HCT116 (cell line): Measurements from ENCODE around the gene RBM47. TPM values are rescaled to one million over a fixed set of nuclear protein-coding genes. Genes with fewer than 3 reads are reported as not detected.

Source experiments
- ATAC-seq: fragments of 200-7000 bp; cut with Tn5 transposase; 2 replicates; pipeline ENCODE4 v1.9.1; 2020; ENCODE audit warnings: mild to moderate bottlenecking, moderate library complexity
- BruUV-seq: library from RNA; stranded (reverse); fragments of 400-500 nt; replicated peaks from 2 replicates; lab custom pipeline; 2021; lab: Mats Ljungman, UMichigan
- CTCF ChIA-PET: fragments of 300-600 bp; sonication (Branson Sonifier 250); formaldehyde crosslinking; loops from one replicate; lab custom pipeline; 2021; ENCODE audit warnings: antibody characterized with exemption; lab: Charles Lee
- POLR2A ChIA-PET: fragments of 300-600, 350-600 bp; sonication (Branson Sonifier 250); formaldehyde crosslinking; loops from one replicate; lab custom pipeline; 2021; ENCODE audit warnings: antibody characterized with exemption; lab: Charles Lee
- RAD21 ChIA-PET, 2 experiments: fragments of 300-600 bp; sonication (Branson Sonifier 250); formaldehyde crosslinking; loops; one replicate each; lab custom pipeline; 2023; ENCODE audit warnings: low total read pairs in 2 of 2; ENCODE audit not compliant: uncharacterized antibody in 2 of 2, unreplicated experiment in 2 of 2, low non-redundant PET in 1 of 2; lab: Charles Lee
- DNase-seq: peaks from one replicate; pipeline ENCODE4 v3.0.0-alpha.2; 2010; ENCODE audit warnings: low read depth, low spot score
- H2AFZ ChIP-seq: fragments of 200-600 bp; shearing (Covaris generic), sonication (generic); 2 replicates; pipeline ENCODE4 v1.6.1; 2017; ENCODE audit warnings: low read depth, mixed run types, mixed read lengths, antibody characterized with exemption, low read length; ENCODE audit not compliant: poor library complexity, severe bottlenecking
- H3K27ac ChIP-seq: 2 replicates; pipeline ENCODE4 v1.5.1; 2012; ENCODE audit warnings: low read depth, low read length
- H3K27me3 ChIP-seq: fragments of 200-600 bp; sonication (generic); 2 replicates; pipeline ENCODE4 v1.6.1; 2016; ENCODE audit warnings: mixed run types, low read length, mixed read lengths; ENCODE audit not compliant: insufficient read depth
- H3K36me3 ChIP-seq, 2 experiments: fragments of 200-500 bp in 1 of 2; fragments of 200-600 bp in 1 of 2; sonication (Bioruptor generic) in 1 of 2; sonication (generic) in 1 of 2; 2 replicates each; pipeline versions ENCODE4 v1.5.1 to v1.6.1; 2014 to 2016; ENCODE audit warnings: low read length in 2 of 2, inconsistent platforms in 1 of 2, mixed read lengths in 1 of 2, mixed run types in 1 of 2; ENCODE audit not compliant: insufficient read depth in 2 of 2, control insufficient read depth in 1 of 2
- H3K4me1 ChIP-seq, 2 experiments: fragments of 200-600 bp in 1 of 2; sonication (generic) in 1 of 2; 2 replicates each; pipeline versions ENCODE4 v1.5.1 to v1.6.1; 2012 to 2017; ENCODE audit warnings: low read length in 2 of 2, inconsistent platforms in 1 of 2, mild to moderate bottlenecking in 1 of 2, mixed read lengths in 1 of 2, mixed run types in 1 of 2, moderate library complexity in 1 of 2; ENCODE audit not compliant: insufficient read depth in 2 of 2, control insufficient read depth in 1 of 2
- H3K4me2 ChIP-seq: fragments of 200-600 bp; sonication (generic); 2 replicates; pipeline ENCODE4 v1.6.1; 2017; ENCODE audit warnings: mixed run types, low read length, mixed read lengths
- H3K4me3 ChIP-seq, 2 experiments: fragments of 200-600 bp in 1 of 2; sonication (generic) in 1 of 2; replicated peaks in 1 of 2; 2 replicates each; pipeline ENCODE4 v1.5.1; 2011 to 2016; ENCODE audit warnings: low read length in 2 of 2, control low read depth in 1 of 2, low read depth in 1 of 2, mild to moderate bottlenecking in 1 of 2, mixed read lengths in 1 of 2, mixed run types in 1 of 2
- H3K79me2 ChIP-seq: fragments of 200-600 bp; sonication (generic); 2 replicates; pipeline ENCODE4 v1.6.1; 2017; ENCODE audit warnings: mild to moderate bottlenecking, mixed run types, low read length, moderate library complexity, mixed read lengths; ENCODE audit not compliant: insufficient read depth
- H3K9ac ChIP-seq: fragments of 200-600 bp; sonication (generic); 2 replicates; pipeline ENCODE4 v1.6.1; 2016; ENCODE audit warnings: low read length, mixed read lengths
- H3K9me2 ChIP-seq: fragments of 200-600 bp; sonication (generic), shearing (Covaris generic); 2 replicates; pipeline ENCODE4 v1.6.1; 2017; ENCODE audit warnings: mixed run types, mild to moderate bottlenecking, moderate library complexity; ENCODE audit not compliant: insufficient read depth
- H3K9me3 ChIP-seq, 2 experiments: fragments of 200-500 bp in 1 of 2; fragments of 200-600 bp in 1 of 2; sonication (Bioruptor generic) in 1 of 2; sonication (generic) in 1 of 2; 2 replicates each; pipeline ENCODE4 v1.6.1; 2014 to 2017; ENCODE audit warnings: low read length in 2 of 2, mixed read lengths in 2 of 2, inconsistent platforms in 1 of 2, low read depth in 1 of 2, mild to moderate bottlenecking in 1 of 2, mixed run types in 1 of 2, moderate library complexity in 1 of 2; ENCODE audit not compliant: control insufficient read depth in 1 of 2, insufficient read depth in 1 of 2
- H4K20me1 ChIP-seq: fragments of 200-600 bp; sonication (generic), shearing (Covaris generic); 2 replicates; pipeline ENCODE4 v1.6.1; 2017; ENCODE audit warnings: mixed run types, mild to moderate bottlenecking, moderate library complexity; ENCODE audit not compliant: insufficient read depth
- CBX3 ChIP-seq: IDR thresholded peaks from 2 replicates; pipeline ENCODE4 v1.6.1; 2012; ENCODE audit warnings: low read depth
- EGR1 ChIP-seq: IDR thresholded peaks from 2 replicates; pipeline ENCODE4 v1.6.1; 2012; ENCODE audit warnings: low read depth
- EZH2 ChIP-seq: fragments of 200-600 bp; sonication (generic); IDR thresholded peaks from 2 replicates; pipeline ENCODE4 v1.6.1; 2017; ENCODE audit warnings: antibody characterized with exemption, mixed run types
- EZH2phosphoT487 ChIP-seq: fragments of 200-600 bp; IDR thresholded peaks from 2 replicates; pipeline ENCODE4 v1.6.1; 2018; ENCODE audit warnings: antibody characterized with exemption, borderline replicate concordance
- JUND ChIP-seq: IDR thresholded peaks from 2 replicates; pipeline ENCODE4 v1.6.1; 2012
- POLR2A ChIP-seq: IDR thresholded peaks from 2 replicates; pipeline ENCODE4 v1.7.0; 2011; ENCODE audit warnings: borderline replicate concordance; ENCODE audit not compliant: insufficient read depth, insufficient read length; ENCODE audit errors: extremely low read depth
- POLR2AphosphoS5 ChIP-seq: IDR thresholded peaks from 2 replicates; pipeline ENCODE4 v1.6.1; 2011; ENCODE audit warnings: mild to moderate bottlenecking, low read depth, low read length, moderate library complexity
- RAD21 ChIP-seq: IDR thresholded peaks from 2 replicates; pipeline ENCODE4 v1.6.1; 2012; ENCODE audit warnings: low read depth, mild to moderate bottlenecking
- SIN3A ChIP-seq: IDR thresholded peaks from 2 replicates; pipeline ENCODE4 v1.6.1; 2012; ENCODE audit warnings: low read depth
- SRF ChIP-seq: IDR thresholded peaks from 2 replicates; pipeline ENCODE4 v1.6.1; 2012; ENCODE audit warnings: low read depth
- ZFX ChIP-seq: fragments of 450-650 bp; IDR thresholded peaks from 2 replicates; pipeline ENCODE4 v1.6.1; 2017
- ZNF274 ChIP-seq: fragments of 200-500 bp; sonication (Bioruptor generic); IDR thresholded peaks from 2 replicates; pipeline ENCODE4 v1.6.1; 2014; ENCODE audit warnings: mild to moderate bottlenecking, low read depth, low read length, inconsistent platforms
- intact Hi-C: fragments of 100-400 bp; cut with micrococcal nuclease; formaldehyde crosslinking; loops from 2 replicates; pipeline ENCODE4 v1.10.0; 2022
- total RNA-seq: library from RNA; stranded (reverse); gene quantifications from one replicate; pipeline ENCODE4 v1.2.1, GENCODE V29; 2021; ENCODE audit not compliant: unreplicated experiment
- TF ChIP-seq, protein P1 (sequence below): IDR thresholded peaks from 2 replicates; pipeline ENCODE4 v1.6.1; 2012
- TF ChIP-seq, protein P2 (sequence below), 3 experiments: fragments of 200-600 bp in 1 of 3; sonication (generic) in 1 of 3; IDR thresholded peaks in 2 of 3; conservative IDR thresholded peaks in 1 of 3; 2 replicates each; pipeline ENCODE4 v1.5.1; 2012 to 2017; ENCODE audit warnings: low read depth in 2 of 3, low read length in 2 of 3, antibody characterized with exemption in 1 of 3, borderline replicate concordance in 1 of 3, control low read depth in 1 of 3, mild to moderate bottlenecking in 1 of 3, mixed read lengths in 1 of 3, mixed run types in 1 of 3, moderate library complexity in 1 of 3; ENCODE audit not compliant: insufficient read depth in 1 of 3
- TF ChIP-seq, protein P3 (sequence below): IDR thresholded peaks from 2 replicates; pipeline ENCODE4 v1.6.1; 2011; ENCODE audit warnings: mild to moderate bottlenecking, low read length, moderate library complexity; ENCODE audit not compliant: insufficient replicate concordance; ENCODE audit errors: extremely low read depth

The RBM47 gene
- total RNA-seq, 1 experiment from 2014 or later: 22.2 TPM

DNA sequence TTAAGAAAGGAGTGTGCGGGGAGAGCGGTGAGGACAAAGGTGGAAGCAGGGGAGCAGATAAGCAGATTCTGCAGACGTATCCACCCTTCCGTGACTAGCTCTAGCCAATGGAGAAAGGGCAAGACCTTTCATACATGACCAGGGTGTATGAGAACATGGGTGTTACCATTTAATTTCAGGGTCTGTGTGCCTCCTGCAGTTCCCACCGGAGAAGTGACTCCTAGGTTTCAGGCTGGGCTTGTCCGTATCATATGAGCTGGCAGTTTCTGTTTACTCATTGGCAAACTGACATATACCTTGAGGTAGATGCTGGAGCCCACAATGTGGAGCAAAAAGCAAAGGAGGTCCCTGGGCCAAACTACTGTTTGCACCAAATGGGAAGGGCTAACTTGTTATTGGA is 6.8 kb downstream of the RBM47 start:
- Histone ChIP-seq H2AFZ (no peak overlapping the region), H3K4me2 (no peak overlapping the region), H3K4me1 (peaks cover 16 to 20% of the 10 kb centered on the region in 2 experiments), H3K9me2 (no peaks in the 10 kb centered on the region), H3K9me3 (no peaks in the 10 kb centered on the region), H3K79me2 (no peaks in the 10 kb centered on the region)
- ChIA-PET CTCF (no interaction called here), RAD21 (no interaction called here)
- no peak for DNase-seq
- TF ChIP-seq CBX3: no peak
- TF ChIP-seq POLR2A: no peak
- no peak for TF ChIP-seq ZFX
- no peak for TF ChIP-seq EGR1
- TF ChIP-seq RAD21: no peak
- TF ChIP-seq JUND: no peak
- TF ChIP-seq EZH2phosphoT487: no peak
- TF ChIP-seq SIN3A: no peak
- TF ChIP-seq ZNF274: no peak
- TF ChIP-seq, all 23 proteins: peak for 0
- Histone ChIP-seq H4K20me1 (no peaks in the 10 kb centered on the region), H3K9ac (no peak overlapping the region), H3K27me3 (no peaks in the 10 kb centered on the region), H3K36me3 (no peaks in the 10 kb centered on the region), H3K4me3 (no peak overlapping the region), H3K27ac (no peak overlapping the region)
- no peak for ATAC-seq
- intact Hi-C loops: no loop called here
- BruUV-seq: no TSS peak
- POLR2A ChIA-PET: no interaction called here

DNA sequence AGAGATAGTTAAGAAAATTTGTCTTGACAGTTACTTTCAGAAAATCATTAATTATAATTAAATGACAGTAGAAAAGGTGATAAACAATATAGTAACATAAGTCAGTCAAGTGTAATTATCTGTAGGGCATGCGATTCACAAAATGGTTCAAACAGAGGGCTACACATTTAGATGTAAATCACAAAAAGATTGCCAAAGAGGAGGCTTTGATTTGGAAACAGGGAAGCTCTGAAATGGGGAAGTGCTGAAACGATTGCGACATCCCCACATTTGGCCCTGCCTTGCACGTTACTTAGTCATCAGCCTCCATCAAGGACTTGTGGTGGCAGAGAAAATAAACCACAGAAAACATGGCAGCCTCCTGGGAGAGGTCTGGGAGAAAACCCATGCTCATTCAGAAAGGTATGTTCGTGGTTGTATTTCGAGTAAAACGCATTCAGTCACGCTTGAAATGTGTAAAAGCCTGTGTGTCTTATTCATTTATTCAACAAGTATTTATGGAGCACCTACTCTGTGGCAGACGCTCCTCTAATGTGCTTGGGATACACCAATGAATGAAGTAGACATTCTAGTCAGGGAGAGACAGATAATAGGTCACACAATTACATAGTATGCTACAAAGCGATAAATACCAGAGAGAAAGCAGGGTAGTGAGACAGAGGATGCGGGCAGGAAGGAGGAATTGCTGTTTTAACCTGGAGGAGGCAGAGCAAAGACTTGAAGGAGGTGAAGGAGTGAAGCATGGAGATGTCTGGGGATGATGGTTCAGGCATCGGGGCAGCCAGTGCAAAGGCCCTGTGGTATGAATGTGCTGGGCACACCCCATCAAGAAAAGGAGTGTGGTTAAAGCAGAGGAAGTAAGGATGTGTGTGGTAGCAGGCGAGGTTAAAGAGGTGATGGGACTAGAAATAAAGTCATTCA is 7.8 kb downstream of the RBM47 start:
- H3K36me3 ChIP-seq: no peaks in the 10 kb centered on the region
- no TSS peak for BruUV-seq
- H3K79me2 ChIP-seq: no peaks in the 10 kb centered on the region
- ChIA-PET POLR2A (no interaction called here), RAD21 (interaction anchor here in 1 of 2 experiments (0.6 kb wide), 1 partner anchor 78 kb away, joined by 3 read pairs; no protein-coding TSS in a partner anchor), CTCF (no interaction called here)
- H4K20me1 ChIP-seq: no peaks in the 10 kb centered on the region
- intact Hi-C loops: no loop called here
- H3K9ac ChIP-seq: no peak overlapping the region
- no peaks in the 10 kb centered on the region for H3K9me2 ChIP-seq
- H3K27me3 ChIP-seq: no peaks in the 10 kb centered on the region
- peak; percentile 79 for DNase-seq
- peak overlapping the region; percentile 24 for H2AFZ ChIP-seq
- ATAC-seq: peak; percentile 88
- peak overlapping the region in 1 of 2 experiments; percentile 7; a peak in 1 of 4 replicates for H3K4me3 ChIP-seq
- no peaks in the 10 kb centered on the region for H3K9me3 ChIP-seq
- peaks cover 16 to 20% of the 10 kb centered on the region in 2 experiments; a peak in 3 of 4 replicates for H3K4me1 ChIP-seq
- 0 out of 2 replicates have a peak overlapping the region, but pooled peaks have one; percentile 7 for H3K27ac ChIP-seq
- H3K4me2 ChIP-seq: peak overlapping the region; percentile 54
- TF ChIP-seq, protein P1, sequence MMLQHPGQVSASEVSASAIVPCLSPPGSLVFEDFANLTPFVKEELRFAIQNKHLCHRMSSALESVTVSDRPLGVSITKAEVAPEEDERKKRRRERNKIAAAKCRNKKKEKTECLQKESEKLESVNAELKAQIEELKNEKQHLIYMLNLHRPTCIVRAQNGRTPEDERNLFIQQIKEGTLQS: no peak
- no peak for TF ChIP-seq EZH2
- TF ChIP-seq, protein P2, sequence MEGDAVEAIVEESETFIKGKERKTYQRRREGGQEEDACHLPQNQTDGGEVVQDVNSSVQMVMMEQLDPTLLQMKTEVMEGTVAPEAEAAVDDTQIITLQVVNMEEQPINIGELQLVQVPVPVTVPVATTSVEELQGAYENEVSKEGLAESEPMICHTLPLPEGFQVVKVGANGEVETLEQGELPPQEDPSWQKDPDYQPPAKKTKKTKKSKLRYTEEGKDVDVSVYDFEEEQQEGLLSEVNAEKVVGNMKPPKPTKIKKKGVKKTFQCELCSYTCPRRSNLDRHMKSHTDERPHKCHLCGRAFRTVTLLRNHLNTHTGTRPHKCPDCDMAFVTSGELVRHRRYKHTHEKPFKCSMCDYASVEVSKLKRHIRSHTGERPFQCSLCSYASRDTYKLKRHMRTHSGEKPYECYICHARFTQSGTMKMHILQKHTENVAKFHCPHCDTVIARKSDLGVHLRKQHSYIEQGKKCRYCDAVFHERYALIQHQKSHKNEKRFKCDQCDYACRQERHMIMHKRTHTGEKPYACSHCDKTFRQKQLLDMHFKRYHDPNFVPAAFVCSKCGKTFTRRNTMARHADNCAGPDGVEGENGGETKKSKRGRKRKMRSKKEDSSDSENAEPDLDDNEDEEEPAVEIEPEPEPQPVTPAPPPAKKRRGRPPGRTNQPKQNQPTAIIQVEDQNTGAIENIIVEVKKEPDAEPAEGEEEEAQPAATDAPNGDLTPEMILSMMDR (IDR thresholded peaks at IDR 0.05 in 2 of 3, conservative IDR thresholded peaks at IDR 0.05 in 1 of 3; ENCODE audit: borderline replicate concordance in 1 of 3, insufficient read depth in 1 of 3, low read depth in 2 of 3, low read length in 2 of 3): no peak
- peak; percentile 92 for TF ChIP-seq CBX3
- peak; percentile 41; the same call in 1 of the 2 replicates for TF ChIP-seq SRF
- TF ChIP-seq EGR1: no peak
- no peak for TF ChIP-seq EZH2phosphoT487
- peak; percentile 27; the same call in 1 of the 2 replicates for TF ChIP-seq POLR2AphosphoS5
- 0 out of 2 replicates have a peak, but pooled peaks have one; percentile 12 for TF ChIP-seq RAD21
- TF ChIP-seq, protein P3, sequence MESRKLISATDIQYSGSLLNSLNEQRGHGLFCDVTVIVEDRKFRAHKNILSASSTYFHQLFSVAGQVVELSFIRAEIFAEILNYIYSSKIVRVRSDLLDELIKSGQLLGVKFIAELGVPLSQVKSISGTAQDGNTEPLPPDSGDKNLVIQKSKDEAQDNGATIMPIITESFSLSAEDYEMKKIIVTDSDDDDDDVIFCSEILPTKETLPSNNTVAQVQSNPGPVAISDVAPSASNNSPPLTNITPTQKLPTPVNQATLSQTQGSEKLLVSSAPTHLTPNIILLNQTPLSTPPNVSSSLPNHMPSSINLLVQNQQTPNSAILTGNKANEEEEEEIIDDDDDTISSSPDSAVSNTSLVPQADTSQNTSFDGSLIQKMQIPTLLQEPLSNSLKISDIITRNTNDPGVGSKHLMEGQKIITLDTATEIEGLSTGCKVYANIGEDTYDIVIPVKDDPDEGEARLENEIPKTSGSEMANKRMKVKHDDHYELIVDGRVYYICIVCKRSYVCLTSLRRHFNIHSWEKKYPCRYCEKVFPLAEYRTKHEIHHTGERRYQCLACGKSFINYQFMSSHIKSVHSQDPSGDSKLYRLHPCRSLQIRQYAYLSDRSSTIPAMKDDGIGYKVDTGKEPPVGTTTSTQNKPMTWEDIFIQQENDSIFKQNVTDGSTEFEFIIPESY: no peak
